HG03354 (cell line): ENCODE data around the gene TEX44.
"Not testable (repeated sequence)": the region's sequence is repeated elsewhere in the genome, so short reads cannot be mapped to it uniquely, and the experiment has no call there.

ENCODE experiments used
- ATAC-seq: cut with Tn5 transposase; IDR thresholded peaks from one replicate; pipeline ENCODE4 v1.9.1; 2021; ENCODE audit warnings: mild to moderate bottlenecking; ENCODE audit not compliant: unreplicated experiment, poor library complexity, severe bottlenecking

Gene TEX44

DNA sequence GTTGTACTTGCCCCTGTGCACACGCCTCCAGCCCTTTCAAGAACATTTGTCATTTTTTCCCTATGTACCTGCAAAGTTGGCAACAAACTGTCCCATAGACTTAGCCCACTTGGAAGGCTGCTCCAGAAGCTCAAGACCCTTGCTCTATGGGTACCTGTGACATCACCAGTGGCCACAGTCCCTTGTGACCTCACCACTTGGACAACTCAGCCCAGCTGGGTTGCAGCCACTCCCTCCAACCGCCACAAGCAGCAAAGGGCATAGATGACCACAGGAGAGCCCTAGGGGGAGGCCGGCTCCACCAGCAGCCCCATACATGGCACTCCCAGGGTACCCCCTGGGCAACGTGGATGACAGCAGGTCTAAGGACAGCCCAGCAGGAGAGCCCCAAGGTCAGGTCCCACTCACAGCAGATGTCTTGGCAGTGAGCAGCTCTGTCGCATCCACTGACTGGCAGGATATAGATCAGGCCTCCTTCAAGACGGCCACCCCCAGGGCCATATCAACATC is at the start of gene TEX44:
Gene TEX44, plus strand, starts transcription at position 229 of the 510 bp plus-strand sequence. Its CDS starts 88 bp downstream, at position 317.
- no peak for ATAC-seq

DNA sequence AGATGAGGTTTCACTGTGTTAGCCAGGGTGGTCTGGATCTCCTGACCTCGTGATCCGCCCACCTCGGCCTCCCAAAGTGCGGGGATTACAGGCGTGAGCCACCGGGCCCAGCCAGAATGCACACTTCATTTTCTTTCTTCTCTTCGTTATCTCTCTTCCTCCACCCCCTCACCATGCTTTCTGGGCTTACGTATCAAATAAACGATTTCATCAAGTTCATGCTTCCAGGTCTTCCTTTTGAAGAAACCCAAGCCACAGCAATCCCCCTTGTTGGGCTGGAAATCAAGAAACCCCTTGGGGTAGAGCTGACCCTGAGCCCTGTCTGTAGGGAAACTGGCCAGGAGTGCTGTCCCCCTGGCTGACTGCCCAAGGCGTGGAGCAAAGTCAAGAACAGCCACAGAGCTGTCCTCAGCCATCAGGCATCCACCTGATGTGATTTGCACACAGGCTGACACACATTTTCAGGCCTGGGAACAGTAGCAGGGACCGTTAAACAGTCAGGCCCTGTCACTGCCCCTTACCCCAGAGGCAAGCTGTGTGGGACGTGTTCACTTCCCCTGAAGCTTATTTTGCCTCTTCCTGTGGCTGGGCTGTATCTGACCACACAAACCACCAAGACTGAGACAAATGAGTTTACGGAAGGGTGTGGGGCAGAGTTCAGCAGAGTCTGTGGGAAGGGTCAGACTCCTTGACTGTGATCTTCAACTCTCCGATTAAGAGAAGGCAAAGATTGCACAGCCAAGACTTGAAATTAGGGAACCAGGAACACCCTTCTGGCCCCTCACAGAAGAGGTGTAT is 47.4 kb upstream of the TEX44 start:
- ATAC-seq, result peak; percentile 98

DNA sequence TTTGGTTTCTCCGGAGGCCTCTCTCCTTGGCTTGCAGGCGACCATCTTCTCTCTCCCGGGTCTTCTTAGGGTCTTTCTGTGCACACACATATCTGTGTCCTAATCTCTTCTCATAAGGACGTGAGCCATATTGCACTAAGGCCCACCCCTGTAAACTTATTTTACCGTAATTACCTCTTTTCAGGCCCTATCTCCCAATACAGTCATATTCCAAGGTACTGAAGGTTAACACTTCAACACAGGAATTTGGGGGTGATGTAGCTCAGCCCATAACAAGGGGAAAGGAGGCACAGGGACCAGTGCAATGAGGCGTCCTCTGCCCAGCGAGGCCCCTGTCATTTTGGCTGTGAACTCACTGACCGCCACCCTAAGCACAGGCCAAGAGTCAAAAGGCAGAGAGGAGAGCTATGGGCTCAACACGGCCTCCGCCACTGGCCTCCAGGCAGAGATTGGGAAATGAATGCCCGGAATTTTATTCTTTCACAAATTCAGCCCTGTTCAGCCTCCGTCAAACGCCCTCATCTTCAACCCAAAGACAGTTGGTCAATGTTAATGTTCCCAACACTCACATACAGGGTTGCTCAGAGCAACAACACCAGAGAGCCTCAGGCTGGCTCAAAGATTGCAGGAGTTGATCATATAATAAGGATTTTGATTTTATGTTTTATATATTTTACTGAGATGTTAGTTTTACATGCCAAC is 46.5 kb upstream of the TEX44 start:
- no peak for ATAC-seq

DNA sequence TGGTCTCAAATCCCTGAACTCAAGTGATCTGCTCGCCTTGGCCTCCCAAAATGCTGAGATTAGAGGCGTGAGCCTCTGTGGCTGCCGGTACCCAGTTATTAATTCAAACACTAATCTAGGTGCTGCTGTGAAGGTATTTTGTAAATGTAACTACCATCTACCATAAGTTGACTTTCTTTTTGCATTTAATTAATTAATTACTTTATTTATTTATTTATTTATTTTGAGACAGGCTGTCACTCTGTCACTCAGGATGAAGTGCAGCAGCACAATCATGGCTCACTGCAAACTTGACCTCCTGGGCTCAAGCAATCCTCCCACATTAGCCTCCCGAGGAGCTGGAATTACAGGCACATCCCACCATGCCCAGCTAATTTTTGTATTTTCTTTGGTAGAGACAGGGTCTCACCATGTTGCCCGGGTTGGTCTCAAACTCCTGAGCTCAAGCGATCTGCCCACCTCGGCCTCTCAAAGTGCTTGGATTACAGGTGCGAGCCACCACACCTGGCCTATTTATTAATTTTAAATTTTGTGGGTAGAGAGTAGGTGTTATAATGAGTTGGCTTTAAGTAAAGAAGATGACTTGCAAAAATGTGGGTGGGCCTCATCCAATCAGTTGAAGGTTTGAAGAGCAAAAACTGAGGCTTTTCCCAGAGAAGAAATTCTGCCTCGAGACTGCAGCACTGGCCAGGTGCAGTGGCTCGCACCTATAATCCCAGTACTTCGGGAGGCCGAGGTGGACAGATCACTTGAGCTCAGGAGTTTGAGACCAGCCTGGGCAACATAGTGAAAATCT is 45.2 kb upstream of the TEX44 start:
- ATAC-seq, result no peak

DNA sequence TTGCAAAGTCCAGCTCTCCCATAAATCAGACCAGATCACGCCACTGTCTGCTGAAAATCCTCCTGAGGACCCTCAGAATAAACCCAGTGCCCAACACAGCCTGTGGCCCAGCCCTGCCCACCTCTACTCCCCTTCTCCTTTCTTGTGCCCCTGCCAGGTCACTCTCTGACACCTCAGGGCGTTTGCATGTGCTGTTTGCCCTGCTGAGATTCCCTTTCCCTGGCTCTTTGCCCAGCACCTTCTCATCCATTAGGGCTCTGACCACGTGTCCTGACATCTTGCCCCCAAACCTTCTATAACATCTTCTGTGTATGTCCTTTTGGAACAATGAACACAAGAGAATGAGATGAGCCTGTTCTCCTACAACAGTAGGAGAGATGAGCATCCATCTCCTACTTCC is 43.9 kb upstream of the TEX44 start:
- ATAC-seq, result no peak

DNA sequence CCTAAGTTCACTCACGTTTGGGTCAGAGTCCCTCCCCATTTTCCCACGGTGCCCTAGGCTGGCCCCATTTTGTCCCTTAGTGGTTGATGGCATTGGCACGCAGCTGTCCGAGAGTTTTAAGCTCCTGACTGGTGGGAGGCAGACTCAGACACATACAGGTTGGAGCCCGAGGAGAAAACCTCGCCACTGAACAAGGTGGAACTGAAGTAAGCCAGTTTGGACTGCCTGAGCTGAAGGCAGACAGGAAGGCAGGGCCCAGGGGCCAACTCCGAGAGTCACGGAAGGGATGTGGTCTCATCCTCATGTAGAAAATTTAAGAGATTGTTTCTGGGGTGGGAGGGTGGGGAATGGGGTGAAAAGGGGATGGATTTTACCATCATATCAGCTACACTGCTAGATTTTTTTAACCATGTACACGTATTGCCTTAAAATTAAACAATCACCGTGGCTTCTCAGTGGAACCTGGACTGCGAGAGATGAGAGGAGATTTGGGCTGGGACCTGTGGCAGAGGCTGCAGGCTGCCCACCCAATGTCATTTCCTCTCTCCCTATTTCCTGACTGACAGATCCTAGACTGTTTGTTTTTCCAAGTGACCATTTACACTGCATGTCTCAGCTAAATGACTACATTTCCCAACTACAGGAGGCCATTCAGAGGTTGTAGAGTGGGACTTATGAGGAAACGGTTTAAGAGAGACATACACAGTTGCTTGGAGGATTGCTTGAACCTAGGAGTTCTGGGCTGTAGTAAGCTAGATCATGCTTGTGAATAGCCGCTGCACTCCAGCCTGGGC is 43.0 kb upstream of the TEX44 start:
- ATAC-seq, result no peak

DNA sequence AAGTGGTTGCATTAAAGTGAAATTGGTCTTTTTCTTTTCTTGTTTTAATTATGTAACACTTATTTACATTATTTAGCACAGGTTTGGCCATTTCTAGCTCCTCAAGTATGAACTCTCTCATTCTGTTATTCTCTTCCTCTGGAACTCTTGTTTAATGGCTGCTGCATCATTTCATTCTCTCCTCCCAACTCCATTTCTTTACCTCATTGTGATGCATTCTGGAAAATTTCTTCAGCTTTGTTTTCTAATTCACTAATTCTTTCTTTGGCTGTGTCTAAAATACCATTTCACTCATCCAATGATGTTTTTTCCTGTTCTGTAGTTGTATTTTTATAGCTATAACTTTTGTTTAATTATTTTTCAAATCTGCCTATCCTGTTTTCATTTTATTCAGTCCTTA is 39.9 kb upstream of the TEX44 start:
- no peak for ATAC-seq

DNA sequence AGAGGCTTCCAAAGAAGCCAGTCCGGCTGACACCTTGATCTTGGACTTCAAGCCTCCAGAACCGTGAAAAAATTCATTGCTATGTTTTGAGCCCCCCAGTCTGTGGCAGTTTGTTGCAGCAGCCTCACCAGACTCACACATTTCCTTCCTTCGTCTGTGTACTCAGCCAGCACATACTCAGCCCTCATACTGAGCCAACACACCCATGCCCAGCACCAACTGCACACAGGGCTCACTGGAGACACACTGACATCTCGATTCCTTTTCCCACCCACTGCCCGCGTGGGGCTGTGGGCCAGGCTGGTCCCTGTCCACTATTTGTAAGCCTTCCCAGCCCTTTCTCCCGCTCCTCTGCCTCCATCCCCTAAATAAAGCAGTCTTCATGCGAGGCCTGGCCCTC is 38.3 kb upstream of the TEX44 start:
- ATAC-seq, result no peak

DNA sequence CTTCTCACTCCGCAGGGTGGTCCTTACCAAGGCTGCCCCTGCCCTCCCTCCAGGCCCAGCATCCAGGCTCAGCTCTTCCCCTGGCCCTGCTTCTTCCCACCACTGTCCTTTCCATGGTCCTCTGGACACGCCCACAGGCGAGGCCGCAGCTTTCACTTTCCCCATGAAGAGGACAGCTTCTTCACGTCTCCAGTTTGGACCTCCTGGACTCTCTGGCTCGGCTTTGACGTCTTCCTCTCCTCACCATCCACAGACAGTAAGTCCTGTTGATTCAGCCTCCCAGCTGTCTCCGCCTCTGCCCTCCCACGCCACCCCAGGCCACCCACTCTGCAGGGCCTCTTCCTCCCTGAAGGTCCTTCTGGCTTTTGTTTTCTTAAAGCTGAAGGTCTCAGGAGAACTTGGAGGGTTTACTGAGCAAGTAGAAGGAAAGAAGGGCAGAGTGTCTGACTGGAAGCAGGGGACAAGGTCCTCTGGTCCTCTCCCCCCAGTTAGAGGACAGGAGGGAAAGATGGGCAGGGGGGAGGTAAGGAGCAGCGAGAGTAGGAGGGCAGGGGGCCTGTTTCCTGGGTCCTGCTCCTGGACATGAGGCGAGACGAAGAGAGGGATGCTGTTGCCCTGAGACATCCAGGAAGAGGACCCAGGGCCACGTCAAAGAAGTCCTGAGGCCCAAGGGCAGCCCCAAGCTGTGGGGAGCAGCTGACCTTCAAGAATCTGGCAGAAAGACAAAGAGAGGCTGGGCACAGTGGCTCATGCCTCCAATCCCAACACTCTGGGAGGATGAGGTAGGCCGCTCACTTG is 37.7 kb upstream of the TEX44 start:
- no peak for ATAC-seq

DNA sequence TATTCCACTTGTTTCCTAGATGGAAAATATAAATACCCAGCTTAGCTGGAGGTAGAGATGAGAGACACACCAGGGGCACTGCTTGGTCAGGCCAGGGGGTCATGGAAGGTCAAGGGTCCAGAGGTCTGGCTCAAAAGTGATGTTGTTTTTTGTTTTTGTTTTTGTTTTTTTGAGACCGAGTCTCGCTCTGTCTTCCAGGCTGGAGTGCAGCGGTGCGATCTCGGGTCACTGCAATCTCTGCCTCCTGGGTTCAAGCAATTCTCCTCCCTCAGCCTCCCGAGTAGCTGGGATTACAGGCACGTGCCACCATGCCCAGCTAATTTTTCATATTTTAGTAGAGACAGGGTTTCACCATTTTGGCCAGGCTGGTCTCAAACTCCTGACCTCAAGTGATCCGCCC is 36.2 kb upstream of the TEX44 start:
- not testable (repeated sequence) for ATAC-seq

DNA sequence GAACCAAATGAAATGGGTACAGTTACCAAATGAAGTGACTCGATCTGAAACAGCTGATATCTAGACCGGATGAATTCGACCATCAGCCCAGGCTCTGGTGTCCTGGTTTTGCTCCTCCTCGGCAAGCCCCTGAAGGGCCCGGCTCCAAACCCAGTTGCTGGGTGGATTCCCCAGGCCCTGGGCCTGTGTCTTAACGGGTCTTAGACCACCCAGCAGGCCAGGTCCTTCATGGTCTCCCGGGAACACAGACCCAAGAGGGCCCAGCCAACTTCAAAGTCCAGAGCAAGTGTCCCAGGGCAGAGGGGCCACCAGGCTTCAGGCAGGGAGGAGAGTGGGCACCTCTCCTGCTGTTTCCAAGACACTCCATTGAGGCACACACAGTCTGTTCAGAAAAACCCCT is 35.7 kb upstream of the TEX44 start:
- no peak for ATAC-seq

DNA sequence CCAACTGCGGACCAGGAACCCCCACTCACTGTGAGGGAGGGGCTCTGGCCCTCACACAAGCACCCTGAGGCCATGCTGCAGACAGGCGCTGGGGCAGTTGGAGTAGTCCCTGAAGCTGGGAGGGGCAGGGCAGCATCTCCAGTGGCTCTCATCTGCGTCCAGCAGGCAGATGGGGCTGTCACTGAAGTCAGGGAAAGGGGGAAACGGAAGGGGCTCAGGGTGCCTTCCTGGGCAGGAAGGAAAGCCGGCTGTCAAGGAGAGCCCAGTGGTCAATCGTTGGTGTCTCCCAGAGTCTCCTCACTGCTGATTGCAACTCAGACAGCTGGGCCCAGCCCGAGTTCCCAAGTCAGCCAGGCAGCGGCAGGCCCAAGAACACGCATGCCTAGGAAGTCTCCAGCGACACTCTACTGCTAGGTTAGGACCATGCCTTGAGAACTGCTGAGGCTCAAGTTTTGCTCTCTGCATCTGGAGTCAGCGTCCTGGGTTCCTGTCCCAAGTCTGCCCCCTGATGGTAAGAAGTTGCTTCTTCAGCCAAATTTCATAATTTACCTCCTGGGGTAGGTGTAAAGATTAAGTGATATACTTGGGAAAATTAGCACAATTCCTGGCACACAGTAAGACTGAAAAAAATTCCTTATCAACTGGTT is 35.0 kb upstream of the TEX44 start:
- peak; percentile 81 for ATAC-seq

DNA sequence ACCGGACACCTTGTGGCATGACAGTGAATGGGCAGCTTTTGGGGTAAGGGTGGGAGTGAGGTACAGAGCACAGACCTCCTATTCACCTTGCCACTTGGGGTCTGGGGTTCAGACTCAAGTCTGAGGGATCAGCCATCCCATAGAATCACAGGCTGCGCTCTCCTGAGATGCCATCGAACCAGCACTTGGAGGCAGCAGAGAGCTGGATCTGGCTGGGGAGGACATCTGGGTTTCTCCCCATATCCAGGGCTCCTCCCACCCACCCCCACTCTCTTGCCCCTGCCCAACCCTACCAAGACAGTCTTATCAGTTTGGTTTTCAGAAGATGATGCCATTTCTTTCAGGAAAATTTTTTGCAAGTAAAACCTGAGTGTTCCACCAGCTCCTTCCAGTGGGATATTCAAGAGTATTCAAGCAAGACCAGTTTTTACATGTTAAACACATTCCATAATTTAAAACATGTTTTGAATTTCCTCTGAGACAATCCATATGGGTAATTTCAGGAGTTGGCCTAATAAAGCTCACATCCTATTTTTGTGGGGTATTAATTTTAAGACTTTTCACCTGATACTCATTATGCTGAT is 29.2 kb upstream of the TEX44 start:
- ATAC-seq, result no peak

DNA sequence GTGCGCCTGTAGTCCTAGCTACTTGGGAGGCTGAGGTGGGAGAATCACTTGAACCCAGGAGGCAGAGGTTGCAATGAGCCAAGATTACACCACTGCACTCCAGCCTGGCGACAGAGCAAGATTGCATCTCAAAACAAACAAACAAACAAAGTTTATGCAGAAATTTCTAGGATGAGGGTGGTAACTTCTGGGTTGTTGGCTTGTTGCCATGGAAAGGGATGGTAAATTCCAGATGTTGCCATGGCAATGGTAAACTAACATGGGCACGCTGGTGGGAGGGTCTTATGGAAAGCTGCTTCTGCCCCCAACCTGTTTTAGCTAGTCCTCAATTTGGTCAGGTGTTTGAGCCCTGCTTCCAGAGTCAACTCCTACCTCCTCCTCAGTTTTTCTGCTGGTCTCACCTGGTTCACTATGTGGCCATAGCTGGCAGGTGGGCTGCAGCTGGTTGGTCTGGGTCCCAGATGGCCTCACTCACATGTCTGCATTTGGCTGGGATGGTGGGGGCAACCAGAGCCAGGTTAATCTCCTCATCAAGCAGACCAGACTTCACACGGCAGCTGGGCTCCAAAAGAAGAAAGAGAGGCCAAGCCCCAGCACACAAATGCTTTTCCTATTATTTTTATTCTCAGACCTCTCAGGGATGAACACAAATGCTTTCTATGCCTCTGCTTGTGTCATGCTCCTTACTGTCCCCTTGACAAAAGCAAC is 26.6 kb upstream of the TEX44 start:
- ATAC-seq, result no peak

DNA sequence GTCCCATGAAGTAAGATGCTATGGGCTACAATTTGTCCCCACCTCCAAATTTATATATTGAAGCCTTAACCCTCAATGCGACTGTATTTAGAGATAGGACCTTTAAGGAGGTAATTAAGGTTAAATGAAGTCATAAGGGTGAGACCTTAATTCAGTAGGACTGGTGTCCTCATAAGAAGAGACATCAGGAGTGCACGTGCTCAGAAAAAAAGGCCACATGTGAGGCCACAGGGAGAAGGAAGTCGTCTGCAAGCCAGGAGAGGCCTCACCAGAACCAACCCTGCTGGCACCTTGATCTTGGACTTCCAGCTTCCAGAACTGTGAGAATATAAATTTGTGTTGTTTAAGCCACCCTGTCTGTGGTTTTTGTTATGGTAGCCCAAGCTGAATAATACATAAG is 25.5 kb upstream of the TEX44 start:
- ATAC-seq, result no peak

DNA sequence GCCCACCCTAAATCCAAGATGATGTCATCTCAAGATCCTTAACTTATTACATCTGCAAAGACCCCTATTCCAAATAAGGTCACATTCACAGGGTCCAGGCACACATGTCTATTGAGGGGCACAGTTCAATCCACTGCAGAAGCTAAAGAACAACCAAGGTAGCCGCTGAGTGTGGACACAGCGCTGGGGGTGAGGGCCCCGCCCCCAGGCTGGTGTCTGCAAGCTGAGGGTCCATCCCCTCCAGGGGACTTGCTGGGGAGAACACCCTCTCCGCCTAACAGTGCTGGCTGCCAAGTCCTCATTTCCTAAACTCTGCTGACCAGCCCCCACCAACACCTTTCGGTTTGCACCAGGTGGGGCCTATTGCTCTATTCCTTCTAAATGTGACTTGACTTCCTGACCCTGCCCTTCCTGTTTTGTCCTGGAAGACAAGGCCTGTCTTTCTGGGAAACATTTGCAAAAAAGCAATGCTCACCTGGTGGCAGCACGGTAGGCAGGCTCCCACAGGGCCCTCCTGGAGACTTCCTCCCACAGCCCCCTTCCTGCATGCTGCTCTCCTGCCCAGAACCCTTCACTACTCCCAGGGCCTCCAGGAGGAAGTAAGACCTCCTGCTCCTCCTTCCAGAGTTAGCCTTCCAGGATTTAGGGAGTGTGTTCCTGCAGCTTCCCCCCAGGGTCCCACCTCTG is 24.4 kb upstream of the TEX44 start:
- no peak for ATAC-seq
